Hematopoietic multipotent progenitor cell treated with erythropoietin and hydrocortisone succinate and interleukin-3 and kit ligand, for 4 days (in vitro differentiated cells): Measurements from ENCODE around the gene NINL.
"Not testable (repeated sequence)": the region's sequence is repeated elsewhere in the genome, so short reads cannot be mapped to it uniquely, and the experiment has no call there.

Experiments
- DNase-seq: peaks from one replicate; pipeline ENCODE4 v3.0.0-alpha.2; 2015

Gene NINL

DNA sequence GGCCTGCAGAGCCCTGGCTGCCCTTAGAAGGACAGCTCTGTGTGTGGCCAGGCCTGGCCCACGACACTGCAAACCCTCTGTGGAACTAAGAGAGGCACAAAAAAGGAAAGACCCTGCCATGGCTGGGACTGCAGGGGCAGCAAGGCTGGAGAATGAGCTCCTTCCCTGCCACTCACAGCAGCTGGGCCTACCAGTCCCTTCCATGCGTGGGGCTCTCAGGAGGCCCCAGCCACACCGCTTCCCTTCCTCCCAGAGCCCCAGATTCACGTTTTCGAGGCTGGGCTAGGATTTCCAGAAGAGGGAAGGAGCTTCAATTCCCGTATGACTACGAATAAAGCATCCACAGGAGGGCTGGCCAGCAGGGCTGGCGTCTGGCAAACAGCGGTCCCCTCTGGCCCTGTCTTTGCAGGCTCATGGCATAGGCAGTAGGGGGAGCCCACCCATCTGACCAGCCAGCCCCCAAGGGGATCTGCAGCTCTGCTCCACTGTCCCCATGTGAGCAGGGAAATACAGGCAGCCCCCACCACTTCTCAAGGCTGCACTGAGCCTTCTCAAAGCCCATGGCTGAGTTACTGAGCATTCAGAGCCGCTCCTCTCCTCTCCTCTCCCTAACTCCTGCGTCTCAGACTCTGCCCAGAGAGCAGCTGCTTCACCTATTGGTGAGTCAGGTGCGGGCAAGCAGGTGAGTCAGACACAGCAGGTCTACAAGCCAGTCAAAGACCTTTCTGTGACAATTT, 53.1 kb downstream of the NINL start:
- peak; percentile 6 for DNase-seq

- no peak for DNase-seq
Measured at GRCh38 chr20:25529295-25529951, 55.9 kb downstream of the NINL start.

DNA sequence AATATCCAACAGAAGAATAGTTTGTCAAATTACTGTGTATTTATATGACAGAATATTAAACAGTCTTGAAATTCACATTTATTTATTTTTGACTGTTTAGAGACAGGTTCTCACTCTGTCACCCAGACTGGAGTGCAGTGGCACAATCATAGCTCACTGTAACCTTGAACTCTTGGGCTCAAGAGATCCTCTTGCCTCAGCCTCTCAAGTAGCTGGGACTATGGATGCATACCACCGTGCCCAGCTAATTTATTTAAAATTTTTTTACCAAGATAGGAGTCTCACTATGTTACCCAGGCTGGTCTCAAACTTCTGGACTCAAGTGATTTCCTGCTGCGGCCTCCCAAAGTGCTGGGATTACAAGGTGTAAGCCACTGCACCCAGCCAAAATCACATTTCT, 57.4 kb downstream of the NINL start:
- no peak for DNase-seq

DNA sequence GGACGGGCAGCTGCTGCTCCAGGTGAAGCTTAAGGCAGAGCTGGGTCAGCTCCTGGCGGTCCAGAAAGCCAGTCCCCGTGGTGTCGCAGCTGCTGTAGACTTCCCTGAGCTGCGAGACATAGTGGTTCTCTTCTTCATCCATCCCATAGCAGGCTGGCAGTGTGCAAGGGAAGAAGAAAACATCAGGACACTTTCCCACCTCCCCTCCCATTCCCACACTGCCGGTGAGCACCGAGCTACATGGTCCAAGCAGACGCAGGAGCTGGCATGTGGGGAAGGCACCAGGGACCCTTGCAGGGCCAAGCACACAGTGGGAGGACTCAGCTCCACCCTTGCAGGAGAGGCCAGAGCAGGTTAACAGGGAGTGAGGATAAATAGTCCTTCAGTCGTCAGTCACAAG, 58.9 kb downstream of the NINL start:
- DNase-seq, result no peak

GRCh38 chr20:25525867-25526266, 59.5 kb downstream of the NINL start:
- DNase-seq, result no peak

DNA sequence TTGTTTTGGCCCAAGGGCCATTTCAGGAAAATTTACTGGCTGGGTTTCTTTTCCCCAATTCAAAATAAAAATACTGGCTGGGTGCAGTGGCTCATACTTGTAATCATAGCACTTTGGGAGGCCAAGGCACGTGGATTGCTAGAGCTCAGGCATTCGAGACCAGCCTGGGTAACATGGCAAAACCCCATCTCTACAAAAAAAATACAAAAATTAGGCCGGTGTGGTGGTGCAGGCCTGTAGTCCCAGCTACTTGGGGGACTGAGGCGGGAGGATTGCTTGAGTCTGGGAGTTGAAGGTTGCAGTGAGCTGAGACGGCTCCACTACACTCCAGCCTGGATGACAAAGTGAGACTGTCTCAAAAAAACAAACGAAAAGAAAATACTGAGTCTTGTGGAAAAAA, 60.0 kb downstream of the NINL start:
- no peak for DNase-seq

- DNase-seq, result no peak
Measured at GRCh38 chr20:25521382-25521781, 63.9 kb downstream of the NINL start.

- DNase-seq, result no peak
Measured at GRCh38 chr20:25517124-25517523, 68.2 kb downstream of the NINL start.

- no peak for DNase-seq
Measured at GRCh38 chr20:25514747-25515340, 70.5 kb downstream of the NINL start.

DNA sequence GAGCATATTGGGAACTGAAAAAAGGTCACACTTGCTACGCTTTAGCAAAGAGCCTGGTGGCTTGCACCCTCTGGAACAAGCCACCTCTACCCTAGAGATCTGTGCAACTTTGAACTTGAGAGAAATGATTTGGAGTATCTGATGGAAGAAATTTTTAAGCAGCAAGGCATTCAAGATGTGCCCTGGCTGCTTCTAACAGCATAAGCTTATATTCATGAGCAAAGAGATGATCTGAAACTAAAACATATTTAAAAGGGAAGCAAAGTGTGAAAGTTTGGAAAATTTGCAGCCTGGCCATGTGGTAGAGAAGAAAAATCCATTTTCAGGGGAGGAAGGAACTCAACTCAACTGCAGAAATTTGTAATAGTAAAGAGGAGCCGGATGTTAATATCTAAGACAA, 71.1 kb downstream of the NINL start:
- DNase-seq, result no peak

GRCh38 chr20:25512709-25513108, 72.6 kb downstream of the NINL start:
- DNase-seq, result no peak

DNA sequence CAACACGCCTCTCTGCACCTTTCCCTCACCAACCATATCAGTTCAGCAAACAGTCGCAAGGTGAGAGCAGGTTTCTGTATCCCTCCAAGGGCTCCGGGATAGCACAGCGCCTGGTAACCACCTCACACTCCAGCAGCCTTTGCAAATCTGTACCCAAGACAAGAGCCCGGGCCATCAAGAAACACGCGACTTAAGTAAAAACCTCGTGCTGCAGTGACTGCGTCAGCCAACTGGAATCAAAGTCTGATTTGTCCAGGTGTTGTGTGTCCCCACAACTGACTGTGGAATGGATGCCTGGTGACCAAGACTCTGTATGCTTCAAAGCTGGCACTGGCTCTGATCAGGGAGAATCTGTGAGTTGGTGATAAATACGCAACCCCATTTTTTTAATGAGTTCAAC, 74.1 kb downstream of the NINL start:
- DNase-seq, result no peak

DNA sequence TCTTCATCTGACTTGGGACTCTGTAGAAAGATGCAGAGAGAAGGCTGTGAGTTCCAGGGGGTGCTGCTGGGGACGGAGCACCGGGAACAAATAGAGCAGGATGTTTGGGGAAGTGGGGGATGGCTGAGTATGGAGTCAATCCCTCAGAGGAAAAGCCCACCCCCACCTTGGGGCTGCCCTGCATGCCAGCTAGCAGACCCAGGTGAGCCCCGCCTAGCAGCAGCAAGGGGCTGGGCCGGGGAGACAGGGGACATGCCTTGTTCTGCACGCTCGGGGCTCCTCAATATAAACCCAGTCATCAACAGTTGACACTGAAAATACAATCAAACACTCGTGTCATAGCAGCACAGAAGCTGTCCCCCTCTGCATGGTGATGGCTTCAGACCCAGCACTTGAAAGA, 74.6 kb downstream of the NINL start:
- DNase-seq, result no peak

DNA sequence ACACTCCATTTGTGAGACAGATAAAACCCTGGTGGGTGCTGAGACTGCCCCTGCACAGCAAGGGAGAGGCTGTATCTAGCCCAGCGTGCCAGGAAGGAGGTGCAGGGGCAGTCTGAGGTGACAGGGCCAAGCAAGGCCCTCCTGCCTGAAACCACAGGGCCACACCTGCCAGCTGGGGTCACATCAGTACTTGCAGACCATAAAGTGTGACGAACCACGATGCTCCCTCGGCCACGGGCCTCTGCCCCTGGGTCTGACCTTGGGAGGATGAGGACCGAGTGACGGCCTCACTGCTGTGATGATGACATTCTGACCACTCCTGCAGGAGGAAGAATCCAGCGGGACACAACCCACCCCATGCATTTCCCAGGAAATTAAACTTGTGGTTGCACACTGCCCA, 75.1 kb downstream of the NINL start:
- no peak for DNase-seq

DNA sequence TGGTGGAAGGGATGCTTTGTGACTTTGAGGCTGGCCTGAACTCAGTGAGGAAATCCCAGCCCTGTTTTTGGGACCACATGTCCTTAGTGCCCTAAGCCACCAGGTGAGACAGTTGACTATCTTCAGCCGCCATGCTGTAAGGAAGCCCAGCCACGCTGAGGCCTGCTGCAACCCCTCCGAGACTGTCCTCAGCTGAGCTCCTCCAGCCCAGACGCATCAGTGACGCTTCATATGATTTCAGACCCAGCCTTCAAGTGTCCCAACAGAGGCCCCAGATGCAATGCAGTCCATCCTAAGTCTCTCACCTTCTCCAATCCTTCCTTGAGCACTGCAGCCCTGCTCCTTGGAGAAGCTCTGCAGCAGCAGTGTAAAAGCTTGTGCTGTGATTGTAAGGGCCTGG, 76.2 kb downstream of the NINL start:
- no peak for DNase-seq

DNA sequence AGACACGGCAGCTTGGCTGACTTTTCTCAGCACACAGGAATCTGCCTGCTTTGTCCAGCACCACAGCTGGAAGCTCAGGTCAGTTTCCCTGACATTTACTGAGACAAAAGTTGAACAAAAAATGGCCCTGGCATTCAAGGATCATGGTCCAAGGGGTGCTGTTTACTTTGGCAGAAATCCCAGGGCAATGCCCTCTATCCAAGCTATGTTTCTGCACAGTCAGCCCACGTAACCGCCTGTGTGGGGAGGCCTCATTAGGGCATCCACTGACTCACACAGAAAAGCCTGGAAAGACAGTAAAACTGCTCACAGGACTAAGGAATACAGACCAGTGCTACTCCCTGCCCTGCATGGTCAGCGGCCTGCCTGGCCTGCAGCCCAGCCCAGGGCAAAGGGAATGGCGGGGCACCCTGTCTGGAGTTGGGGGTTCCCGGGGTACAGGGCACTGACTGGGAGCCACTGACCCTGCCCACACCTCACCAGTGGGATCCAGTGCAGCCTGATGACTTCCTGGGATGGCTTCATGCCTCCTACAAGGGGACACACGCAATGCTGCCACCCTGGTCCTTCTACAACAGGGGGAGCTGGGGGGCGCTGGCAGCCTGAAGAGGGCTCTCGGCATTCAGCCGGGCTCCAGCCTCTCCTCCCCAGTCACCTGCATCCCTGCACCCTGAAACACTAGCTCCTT, 77.1 kb downstream of the NINL start:
- DNase-seq, result no peak

DNA sequence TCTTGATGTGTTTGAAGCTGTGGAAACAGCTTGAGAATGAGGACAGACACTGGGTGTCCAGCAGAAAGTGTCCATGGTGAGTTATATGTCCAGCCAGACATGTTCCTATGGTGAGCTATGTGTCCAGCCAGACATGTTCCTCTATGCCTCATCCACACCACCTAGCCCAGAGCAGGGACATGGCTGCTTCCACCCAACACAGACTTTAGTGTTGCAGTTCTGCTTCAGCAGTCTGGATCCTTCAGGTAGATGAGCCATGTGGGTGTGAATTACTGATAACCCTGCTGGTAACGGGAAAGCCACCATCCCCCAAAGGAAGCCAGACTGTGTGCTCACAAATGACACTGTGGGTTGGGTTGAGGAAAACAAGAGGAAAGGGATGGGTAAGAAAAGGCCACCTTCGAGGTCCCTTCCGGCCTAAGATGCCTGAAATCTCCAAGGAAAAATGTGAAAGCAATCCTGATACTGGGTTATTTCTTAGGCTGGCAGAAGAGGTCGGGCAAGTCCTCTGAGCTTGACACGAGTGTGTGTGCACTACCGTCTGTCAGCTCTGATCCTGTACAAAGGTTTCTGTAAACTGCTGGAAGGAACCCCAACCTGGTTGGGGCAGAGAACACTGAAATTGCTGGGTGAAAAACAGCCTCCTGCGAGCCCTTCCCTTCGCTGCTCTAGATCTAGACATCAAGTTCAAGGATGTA, 77.8 kb downstream of the NINL start:
- no peak for DNase-seq

DNA sequence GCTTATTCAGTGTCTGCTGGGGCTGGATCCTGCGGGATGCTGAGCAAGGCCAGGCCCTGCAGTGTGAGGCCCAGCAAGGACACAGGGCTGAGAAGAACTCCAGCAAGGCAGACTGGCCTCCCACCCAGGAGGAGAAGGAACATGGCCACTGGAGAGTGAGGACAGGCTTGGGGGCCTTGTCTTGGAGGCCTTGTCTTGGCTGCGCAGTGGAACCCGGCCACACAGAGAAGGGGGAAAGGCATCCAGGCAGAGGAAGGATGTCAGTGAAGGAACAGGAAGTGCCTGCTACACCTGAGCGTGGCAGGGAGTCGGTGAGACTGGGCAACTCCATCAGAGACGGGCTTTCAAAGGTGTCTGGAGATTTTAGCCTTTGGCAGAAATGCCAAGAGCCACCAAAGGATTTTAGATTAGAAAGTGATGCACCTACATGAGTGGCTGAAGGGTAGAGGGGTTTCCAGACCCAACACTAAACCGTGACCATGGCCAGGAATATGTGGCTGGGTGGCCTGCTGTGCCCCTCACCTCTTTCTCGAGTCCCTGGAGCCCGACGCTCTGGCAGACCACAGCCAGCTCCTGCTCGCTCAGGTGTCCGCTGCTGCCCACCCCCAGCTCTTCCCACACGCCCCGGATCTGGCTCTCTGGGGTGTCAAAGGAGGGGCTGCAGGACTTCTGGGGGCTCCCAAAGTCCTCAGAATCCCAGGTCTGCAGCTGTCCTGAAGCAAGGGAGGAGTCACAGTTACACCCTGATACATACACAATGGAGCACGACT, 80.8 kb downstream of the NINL start:
- no peak for DNase-seq

- no peak for DNase-seq
Measured at GRCh38 chr20:25503936-25504335, 81.4 kb downstream of the NINL start.

GRCh38 chr20:25503051-25503639, 82.2 kb downstream of the NINL start:
- not testable (repeated sequence) for DNase-seq

GRCh38 chr20:25500880-25501351, 84.4 kb downstream of the NINL start:
- no peak for DNase-seq
